Heart left ventricle (tissue), 13 donors: ENCODE measurements around the gene MAT2A.

Experiments
- POLR2A ChIP-seq, 2 donors: fragments of 450-650 bp; IDR thresholded peaks; one replicate each; pipeline ENCODE4 v1.6.1; 2017; ENCODE audit warnings: antibody characterized with exemption in 2 of 2, mild to moderate bottlenecking in 2 of 2, moderate library complexity in 2 of 2
- TF ChIP-seq, protein P1 (sequence below), 12 donors: fragments of 200-600 bp; sonication (generic) in 4 of 12; IDR thresholded peaks; one replicate each; pipeline versions ENCODE4 v1.5.0 to v1.8.0; 2018 to 2022; ENCODE audit warnings: antibody characterized with exemption in 12 of 12, mild to moderate bottlenecking in 5 of 12
- donor health status: ischemic (EF 13 %, LVEDD 7.1; RV severe dilation, severe dysfunction).
- donor health status: DM: no; HTN: yes; CAD: no.
- donor health status: DM: no; HTN: no; CAD: no.
- donor health status: ischemic (EF 25% LVEDD 6.9; RV normal size, moderate dysfunction).
- donor health status: ischemic (EF 25% LVEDD 5.7; RV mildly dilated, moderate dysfunction).
- donor health status: ischemic (EF 35%, LVEDD 5.7; RV mildly dilated, moderate dysfunction).
- donor health status: nonischemic (EF 11% LVEDD 7.7; RV severe dilation, severe dysfunction).
- donor health status: DM: yes; HTN: yes; CAD: no.
- donor health status: PGD.
- donor health status: ischemic (EF 29% LVEDD 5.4; RV normal size, mild dysfunction).
- donor health status: nonischemic (EF 23%, LVEDD 6.1; RV moderate dilation, normal function).

DNA sequence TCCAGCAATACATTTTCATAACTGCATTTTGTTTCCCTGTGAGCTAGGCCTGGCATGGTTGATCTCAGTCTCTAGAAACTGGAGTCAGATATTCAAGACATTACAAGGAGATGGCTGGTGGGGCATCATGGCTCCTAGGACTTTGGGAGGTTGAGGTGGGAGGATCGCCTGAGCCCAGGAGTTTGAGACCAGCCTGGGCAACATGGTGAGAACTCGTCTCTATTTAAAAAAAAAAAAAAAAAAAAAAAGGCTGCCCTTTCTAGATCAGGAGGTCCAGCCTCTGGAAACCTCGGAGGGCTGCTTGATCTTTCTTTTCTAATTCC is 38.1 kb downstream of the MAT2A start:
- TF ChIP-seq POLR2A (IDR thresholded peaks at IDR 0.05) = no peak
- TF ChIP-seq, protein P1, sequence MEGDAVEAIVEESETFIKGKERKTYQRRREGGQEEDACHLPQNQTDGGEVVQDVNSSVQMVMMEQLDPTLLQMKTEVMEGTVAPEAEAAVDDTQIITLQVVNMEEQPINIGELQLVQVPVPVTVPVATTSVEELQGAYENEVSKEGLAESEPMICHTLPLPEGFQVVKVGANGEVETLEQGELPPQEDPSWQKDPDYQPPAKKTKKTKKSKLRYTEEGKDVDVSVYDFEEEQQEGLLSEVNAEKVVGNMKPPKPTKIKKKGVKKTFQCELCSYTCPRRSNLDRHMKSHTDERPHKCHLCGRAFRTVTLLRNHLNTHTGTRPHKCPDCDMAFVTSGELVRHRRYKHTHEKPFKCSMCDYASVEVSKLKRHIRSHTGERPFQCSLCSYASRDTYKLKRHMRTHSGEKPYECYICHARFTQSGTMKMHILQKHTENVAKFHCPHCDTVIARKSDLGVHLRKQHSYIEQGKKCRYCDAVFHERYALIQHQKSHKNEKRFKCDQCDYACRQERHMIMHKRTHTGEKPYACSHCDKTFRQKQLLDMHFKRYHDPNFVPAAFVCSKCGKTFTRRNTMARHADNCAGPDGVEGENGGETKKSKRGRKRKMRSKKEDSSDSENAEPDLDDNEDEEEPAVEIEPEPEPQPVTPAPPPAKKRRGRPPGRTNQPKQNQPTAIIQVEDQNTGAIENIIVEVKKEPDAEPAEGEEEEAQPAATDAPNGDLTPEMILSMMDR (IDR thresholded peaks at IDR 0.05) = no peak
